ENCODE measurements around the gene JAK3.
A peak's percentile ranks its signal among the peaks of the same experiment; 100 is the strongest.

JAK3 gene

DNA sequence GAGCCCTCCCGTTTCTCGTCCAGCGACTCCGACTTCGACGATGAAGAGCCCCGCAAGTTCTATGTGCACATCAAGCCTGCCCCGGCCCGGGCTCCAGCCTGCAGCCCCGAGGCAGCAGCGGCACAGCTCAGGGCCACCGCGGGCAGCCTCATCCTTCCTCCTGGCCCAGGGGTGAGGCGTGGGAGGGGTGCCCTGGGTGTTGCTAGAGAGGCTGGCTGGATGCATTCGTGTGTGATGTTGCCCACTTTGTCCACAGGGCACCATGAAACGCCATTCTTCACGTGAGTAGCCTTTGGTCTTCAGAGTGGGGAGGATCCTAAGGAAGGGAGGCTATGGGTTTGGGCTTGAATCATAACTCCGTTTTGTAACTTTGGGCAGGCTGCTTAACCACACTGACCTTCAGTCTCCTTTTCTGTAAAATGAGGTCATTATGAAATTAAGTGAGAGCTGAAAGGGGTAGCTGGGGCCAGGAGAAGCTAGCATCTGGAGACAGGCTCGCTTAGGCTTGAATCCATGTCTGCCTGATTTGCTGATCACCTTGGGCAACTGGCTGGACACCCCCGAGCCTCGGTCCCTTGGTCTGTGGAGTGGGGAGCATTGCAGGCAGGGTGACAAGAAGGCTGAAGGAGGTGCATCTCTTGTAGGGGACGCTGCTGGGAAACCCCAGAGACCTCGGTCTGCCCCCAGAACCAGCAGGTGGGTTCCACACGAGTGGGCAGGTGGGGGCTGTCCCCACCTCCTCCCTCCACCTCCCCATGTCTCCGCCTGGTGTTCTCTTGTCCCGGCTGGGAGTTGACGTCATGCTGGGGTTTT lies 71.6 kb downstream of the JAK3 start:
- DNase-seq = no peak

DNA sequence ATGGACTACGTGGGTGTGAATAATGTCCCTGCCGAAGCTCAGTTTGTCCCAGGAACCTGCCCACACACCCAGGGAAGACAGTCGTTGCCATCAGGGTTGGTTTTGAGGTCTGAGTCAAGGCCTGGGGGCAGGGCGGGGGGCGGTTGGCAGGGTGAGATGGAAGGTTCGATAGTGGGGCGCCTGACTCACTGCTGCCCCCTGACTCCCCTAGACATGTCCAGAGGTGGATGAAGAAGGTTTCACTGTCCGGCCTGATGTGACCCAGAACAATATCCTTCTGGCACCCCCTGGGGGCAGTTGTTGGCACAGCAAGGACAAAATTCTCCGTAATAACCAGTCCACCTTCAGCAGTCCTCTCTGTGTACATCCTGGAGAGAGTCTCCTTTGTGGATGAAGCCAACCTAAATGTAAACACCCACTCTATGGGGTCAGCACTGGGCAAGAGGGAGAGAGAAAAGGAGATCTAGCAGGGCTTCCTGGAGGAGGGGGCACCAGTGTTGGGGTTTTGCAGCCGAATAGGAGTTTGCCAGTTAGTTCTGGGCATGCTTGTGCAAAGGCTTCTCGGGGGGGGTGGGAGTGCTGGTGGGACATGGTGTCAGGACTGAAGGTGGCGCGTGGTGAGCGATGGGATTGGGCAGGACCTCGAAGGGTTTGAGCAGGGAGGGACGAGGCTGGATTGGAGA lies 72.4 kb downstream of the JAK3 start:
- DNase-seq = peak; percentile 52 to 64

Measured in activated CD4-positive, alpha-beta T cell treated with anti-CD3 and anti-CD28 coated beads, Interleukin-2, amount 50 U/mL, for 48 hours (primary cell).